HG02852 (cell line): Measurements from ENCODE around the gene GRIA3.
A peak's percentile ranks its signal among the peaks of the same experiment; 100 is the strongest.

Source experiments
- ATAC-seq: cut with Tn5 transposase; IDR thresholded peaks from one replicate; pipeline ENCODE4 v1.9.1; 2021; ENCODE audit warnings: mild to moderate bottlenecking, moderate library complexity; ENCODE audit not compliant: unreplicated experiment

GRIA3 gene

GRCh38 chrX:123190096-123190495, 6.0 kb downstream of the GRIA3 start:
- no peak for ATAC-seq

- no peak for ATAC-seq
Observed at GRCh38 chrX:123193101-123193500, 9.0 kb downstream of the GRIA3 start.

- ATAC-seq = no peak
Observed at GRCh38 chrX:123199338-123199737, 15.3 kb downstream of the GRIA3 start.

DNA sequence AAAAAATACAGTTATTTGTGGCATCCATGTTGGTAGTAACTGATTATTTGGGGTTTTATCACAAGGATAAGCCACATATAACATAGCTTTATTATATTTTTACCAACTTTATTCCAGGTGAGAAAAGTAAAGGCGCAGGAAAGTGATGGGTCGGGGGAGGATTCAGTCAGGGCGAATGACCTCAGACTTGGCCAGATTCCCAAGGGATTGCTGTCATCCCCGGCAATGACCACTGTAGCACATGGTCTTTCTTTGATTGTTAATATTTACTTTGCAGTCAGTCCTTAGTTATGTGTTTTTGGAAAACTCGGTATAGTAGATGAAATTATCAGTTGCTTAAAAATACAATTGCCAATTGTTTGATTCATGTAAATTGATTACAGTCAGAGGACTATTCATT, 17.6 kb downstream of the GRIA3 start:
- ATAC-seq = no peak

DNA sequence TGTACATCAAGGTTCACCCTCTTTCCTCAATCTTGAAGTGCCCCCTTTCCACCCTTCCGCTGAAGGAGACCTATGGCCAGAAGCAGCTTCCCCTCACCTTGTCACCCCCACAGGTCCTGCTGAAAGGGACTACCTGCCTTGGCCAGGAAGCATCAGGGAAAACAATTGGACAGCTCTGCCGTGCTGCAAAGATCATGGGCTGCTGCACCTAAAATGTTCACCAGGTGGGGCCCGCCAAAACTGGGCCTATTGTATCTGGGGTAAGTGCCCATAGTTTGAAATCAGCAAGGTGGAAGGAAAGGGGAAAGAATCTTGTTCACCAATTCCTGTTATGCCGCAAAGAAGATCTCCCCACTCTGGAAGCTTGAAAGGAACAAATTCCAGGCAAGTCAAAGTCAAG, 18.4 kb downstream of the GRIA3 start:
- no peak for ATAC-seq

DNA sequence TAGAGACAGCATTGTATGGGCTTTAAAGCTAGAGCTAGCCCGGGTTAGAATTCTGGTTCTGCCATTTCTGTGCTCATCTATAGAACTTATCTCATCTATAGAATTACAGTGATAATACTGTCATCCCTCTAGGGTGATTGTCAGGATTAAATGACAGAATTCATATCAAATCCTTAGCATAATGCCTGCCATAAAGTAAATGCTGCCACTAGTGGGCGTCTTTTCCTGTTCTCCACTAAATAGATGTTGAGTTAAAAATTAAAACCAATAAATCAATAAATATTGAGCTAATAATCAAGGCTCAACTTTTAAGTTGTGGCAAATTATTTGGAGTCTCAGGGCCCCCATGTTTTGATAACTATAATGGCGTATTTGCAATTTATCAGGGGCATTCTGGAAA, 19.7 kb downstream of the GRIA3 start:
- no peak for ATAC-seq

GRCh38 chrX:123206176-123206575, 22.1 kb downstream of the GRIA3 start:
- no peak for ATAC-seq

DNA sequence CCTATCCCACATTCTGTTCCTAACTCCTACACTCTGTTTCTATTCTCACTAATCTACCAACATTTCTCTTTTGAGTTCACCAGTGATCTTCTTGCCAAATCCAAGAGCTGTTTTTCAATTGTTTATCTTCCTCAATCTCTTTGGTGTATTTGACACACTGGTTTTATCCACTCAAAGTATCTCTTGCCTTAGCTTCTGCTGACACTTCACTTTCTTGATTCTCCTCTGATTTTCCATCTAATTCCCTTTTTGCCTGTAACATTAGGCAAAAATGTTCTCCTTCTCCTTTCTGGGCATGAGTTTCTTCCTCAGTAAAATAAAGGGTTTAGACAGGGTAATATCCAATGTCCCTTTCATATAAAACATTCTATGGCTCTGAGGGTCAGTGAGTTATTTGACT, 26.2 kb downstream of the GRIA3 start:
- no peak for ATAC-seq

DNA sequence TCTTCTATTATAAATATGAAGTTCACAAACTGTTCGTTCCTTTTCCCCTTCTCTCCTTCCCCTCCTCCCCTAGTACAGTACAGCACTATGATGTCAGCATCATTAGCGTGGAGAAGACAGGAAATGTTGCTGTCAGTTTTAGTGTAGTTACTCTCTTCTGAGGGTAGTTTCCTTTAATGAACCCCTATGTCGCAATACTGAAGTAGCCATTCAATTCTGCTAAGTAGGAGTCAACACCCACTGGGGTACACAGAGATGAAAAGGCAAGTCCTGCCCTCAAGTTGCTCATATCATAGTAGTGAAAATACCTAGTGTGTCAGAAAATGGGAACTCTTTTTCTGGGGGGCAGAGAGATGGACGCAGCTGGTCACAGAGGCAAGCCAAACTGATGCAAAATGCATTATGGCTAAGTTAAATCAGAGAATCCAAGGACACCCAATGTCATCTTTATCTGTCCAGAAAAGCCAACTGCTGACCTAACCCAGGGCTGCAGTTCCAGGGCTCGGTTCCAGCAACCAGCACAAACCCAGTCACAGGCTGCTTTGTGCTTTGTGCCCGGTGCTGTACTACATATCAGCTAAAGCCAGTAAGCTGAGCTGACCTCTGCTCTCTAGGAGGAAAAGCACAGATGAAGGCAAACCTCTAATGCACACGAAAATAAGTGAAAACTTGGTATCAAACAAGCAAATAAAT, 31.5 kb downstream of the GRIA3 start:
- ATAC-seq = no peak

- no peak for ATAC-seq
Observed at GRCh38 chrX:123217077-123217476, 33.0 kb downstream of the GRIA3 start.

DNA sequence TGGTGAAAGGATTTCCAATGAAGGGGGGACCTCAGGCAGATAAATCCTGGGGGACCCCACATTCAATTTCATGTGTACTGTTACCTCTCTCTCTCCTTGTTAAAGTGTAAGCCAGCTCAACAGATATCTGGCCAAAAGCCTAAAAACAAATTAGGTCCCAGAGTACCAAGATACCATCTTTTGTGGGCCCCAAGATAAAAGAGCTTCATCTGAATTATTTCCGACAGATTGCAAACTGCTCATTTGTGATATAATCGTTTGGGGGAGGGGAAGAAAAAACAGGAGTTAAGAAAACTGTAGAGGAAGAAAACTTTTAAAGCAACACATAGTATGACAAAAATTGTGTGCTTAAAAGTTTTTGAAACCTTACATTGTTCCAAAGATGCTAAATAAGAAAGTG, 33.6 kb downstream of the GRIA3 start:
- no peak for ATAC-seq

DNA sequence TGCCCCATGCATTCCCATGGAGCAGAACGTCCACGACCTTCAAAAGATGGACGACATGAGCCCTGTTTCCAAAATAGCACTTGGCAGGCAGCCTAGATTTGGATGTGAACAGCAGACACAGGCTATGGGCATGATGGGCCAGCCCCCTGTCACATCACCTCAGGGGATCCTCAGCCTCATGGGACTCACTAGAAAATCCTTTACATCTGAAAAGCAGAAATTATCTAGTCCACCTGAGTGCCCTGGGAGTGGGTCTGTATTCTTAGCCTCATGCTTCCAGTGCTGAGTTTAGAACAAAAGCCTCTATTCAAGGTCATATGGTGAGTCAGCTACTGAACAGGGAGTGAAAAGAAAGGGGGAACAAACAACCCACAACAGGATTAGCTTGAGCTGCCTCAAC, 35.8 kb downstream of the GRIA3 start:
- ATAC-seq = no peak

DNA sequence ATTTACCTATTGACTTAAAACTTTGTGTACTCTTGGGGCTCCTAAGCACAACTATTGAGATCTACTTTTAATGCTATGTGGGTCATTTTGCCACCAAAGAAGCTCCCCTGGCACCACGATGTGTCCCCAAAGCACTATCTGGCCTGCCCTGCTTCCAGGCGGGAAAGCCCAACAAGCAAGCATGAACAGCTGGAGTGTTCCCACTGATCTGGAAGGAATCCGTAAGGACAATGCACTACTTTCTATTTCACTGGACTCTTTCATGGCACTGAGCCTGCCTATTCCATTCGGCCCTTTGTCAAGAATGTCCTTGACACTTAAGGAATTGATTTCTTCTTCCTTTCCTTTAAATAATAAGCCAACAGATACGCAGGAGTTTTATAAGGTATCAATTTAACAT, 38.8 kb downstream of the GRIA3 start:
- ATAC-seq = no peak

- ATAC-seq = no peak
Observed at GRCh38 chrX:123223409-123223808, 39.3 kb downstream of the GRIA3 start.

- peak; percentile 87 for ATAC-seq
Observed at GRCh38 chrX:123223859-123224258, 39.8 kb downstream of the GRIA3 start.

GRCh38 chrX:123230798-123231197, 46.7 kb downstream of the GRIA3 start:
- ATAC-seq = no peak

DNA sequence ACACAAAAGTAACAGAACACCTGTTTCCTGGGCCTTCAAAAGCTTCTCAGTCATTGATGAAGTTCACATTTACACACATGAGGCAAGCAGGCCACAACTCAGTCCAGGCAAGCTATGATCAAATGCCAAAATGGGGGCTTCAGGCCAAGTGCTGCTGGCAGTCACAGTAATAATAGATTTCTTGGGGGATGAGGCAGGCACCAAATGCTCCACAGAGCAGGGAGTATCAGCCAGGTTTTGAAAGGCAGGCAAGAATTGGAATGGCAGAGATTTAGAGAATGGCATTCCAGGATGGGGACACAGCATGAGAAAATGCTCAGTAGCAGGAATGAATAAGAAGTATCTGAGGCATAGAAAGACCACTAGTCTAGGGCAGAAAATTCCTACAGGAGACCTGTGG, 52.8 kb downstream of the GRIA3 start:
- no peak for ATAC-seq

DNA sequence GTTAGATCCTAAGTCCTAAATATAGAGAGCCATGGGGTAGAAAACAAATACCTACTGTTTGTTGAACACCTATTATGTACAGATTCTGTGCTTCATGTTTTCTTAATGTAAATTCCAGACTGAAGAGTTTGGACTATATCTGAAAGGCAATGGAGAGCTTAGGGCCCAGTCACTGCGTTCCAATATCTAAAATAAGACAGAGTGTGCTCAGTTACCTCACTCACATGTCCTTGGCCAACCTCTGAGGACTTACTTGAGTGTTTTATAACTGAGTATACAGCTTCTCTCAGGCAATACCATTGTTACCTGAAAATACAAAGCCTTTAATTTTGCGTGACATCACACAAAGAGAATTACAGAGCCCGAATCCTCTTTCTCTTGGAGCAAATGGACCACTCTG, 53.2 kb downstream of the GRIA3 start:
- no peak for ATAC-seq

DNA sequence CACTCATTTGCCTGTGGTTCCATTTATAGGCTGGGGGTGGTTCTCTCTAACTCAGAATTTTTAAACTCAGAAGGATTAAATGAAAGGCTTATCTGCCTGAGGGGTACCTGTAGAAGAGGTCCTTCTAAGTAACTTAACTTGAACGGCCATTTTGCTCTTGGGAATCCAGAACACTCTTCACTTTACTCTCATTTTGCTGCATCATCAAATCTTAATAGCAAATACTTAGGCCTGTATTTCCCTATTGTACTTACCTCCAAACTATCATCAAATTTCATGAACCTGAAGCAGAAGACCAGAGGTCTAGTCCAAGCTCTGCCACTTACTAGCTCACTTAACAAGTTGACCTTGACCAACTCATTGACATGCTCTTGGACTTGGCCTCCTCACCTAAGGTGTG, 70.4 kb downstream of the GRIA3 start:
- ATAC-seq = no peak

DNA sequence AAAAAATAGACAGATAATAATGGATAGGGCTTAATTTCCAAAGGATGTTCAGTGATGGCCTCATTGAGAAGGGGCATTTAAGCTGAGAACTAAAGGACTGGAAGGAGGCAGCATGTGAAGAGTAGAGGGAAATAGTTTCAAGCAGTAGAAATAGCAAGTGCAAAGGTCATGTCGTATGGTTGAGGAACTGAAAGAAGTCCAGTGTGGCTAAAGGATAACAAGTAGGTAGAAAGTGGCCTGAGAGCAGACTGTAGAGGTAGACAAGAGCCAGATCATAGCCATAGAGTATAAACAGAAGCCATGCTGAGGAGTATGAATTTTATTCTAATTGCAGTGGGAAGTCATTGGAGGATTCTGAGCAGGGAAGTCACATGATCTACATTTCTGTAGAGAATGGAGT, 72.3 kb downstream of the GRIA3 start:
- ATAC-seq = no peak

GRCh38 chrX:123260920-123261418, 76.9 kb downstream of the GRIA3 start:
- ATAC-seq = no peak

DNA sequence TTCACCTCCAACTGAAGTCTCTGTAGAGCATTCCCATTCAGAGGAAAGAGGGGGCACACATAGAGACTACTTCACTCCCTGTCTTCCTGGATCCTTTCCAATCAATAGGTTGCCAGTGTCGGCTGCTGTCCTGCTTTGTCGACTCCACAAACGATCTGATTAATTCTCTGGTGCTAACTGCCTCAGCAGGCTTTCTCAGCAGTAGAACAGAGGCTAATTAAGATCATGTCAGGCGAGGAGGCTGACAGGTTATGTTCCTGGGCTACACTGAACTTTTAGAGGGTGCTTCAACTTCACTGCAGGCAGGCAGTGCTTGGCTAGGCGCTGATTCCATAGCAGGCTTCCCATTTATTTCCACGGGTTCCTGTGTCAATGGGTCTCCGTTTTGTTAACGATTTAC, 79.2 kb downstream of the GRIA3 start:
- no peak for ATAC-seq

GRCh38 chrX:123263747-123264146, 79.7 kb downstream of the GRIA3 start:
- no peak for ATAC-seq
